ENCODE results near the gene PPM1G.
"Not testable (repeated sequence)": the region's sequence is repeated elsewhere in the genome, so short reads cannot be mapped to it uniquely, and the experiment has no call there.

The PPM1G gene

DNA sequence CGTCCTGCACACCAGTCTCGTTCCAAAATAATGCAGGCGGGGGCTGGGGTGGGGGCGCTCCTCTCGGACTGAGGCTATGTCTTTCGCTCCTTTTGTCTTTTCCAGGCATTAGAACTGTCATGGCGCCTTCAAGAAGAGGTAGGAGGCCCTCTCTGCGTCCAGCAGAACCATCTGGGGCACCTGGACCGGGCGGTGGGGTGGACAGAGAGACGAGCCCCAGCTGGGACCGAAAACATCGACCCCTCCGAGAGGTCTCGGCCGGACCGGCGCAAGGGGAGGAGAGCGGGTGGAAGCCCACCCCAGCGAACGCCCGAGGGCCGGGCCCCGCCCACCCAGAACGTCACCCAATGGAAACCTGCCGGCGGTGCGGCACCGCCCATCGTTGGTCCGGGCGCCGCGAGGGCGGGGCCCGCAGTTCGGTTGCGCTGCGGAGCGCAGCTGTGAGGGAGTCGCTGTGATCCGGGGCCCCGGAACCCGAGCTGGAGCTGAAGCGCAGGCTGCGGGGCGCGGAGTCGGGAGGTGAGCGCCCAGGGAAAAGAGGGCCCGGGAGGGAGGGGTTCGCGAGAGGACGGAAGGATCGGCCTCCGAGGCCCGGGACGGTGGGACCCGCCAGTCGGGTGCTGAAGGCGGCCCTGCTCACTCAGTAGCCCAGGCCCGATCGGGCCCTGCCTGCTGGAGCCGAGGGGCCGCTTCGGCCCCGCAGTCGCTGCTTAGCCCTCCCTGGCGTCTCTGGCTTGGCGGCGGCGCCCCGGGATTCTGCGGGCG, 19.0 kb upstream of the PPM1G start, which contains the start of gene NRBP1:
TSS of gene NRBP1 (plus strand) at position 419 of the 765 bp plus-strand sequence. CDS start 4,643 bp downstream, outside the sequence.
- H3K4me1 Mint-ChIP-seq, result peaks cover 19% of the 10 kb centered on the region
- H3K4me3 Mint-ChIP-seq, result peak within 1 kb of the TSS; percentile 100
- no peaks in the 10 kb centered on the region for H3K27me3 Mint-ChIP-seq
- no peaks in the 10 kb centered on the region for H3K9me3 Mint-ChIP-seq
- ATAC-seq (ENCODE audit: low read depth), result peak; percentile 90
- peak within 1 kb of the TSS; percentile 93 for H3K27ac Mint-ChIP-seq
- DNase-seq (ENCODE audit: low spot score in 2 of 2), result peak; percentile 87 to 90
- H3K36me3 Mint-ChIP-seq, result peaks cover 4% of the 10 kb centered on the region

- Mint-ChIP-seq H3K4me3 (peak overlapping the region; percentile 100), H3K9me3 (no peaks in the 10 kb centered on the region), H3K27ac (peak overlapping the region; percentile 93), H3K27me3 (no peaks in the 10 kb centered on the region), H3K36me3 (no peaks in the 10 kb centered on the region), H3K4me1 (peaks cover 15% of the 10 kb centered on the region)
- DNase-seq (ENCODE audit: low spot score in 2 of 2) (no peak), ATAC-seq (ENCODE audit: low read depth) (no peak)
Observed at GRCh38 chr2:27427863-27428212, 18.4 kb upstream of the PPM1G start.

GRCh38 chr2:27425039-27425438, 15.6 kb upstream of the PPM1G start:
- not testable (repeated sequence) for H3K27ac Mint-ChIP-seq; DNase-seq (ENCODE audit: low spot score in 2 of 2); H3K4me3 Mint-ChIP-seq; ATAC-seq (ENCODE audit: low read depth); H3K36me3 Mint-ChIP-seq; H3K9me3 Mint-ChIP-seq; H3K27me3 Mint-ChIP-seq
- peaks cover 13% of the 10 kb centered on the region for H3K4me1 Mint-ChIP-seq

GRCh38 chr2:27422958-27423357, 13.6 kb upstream of the PPM1G start:
- Mint-ChIP-seq H3K9me3 (no peaks in the 10 kb centered on the region), H3K4me1 (peaks cover 4% of the 10 kb centered on the region), H3K4me3 (no peak overlapping the region), H3K27ac (no peak overlapping the region), H3K27me3 (no peaks in the 10 kb centered on the region), H3K36me3 (no peaks in the 10 kb centered on the region)
- DNase-seq (ENCODE audit: low spot score in 2 of 2) (no peak), ATAC-seq (ENCODE audit: low read depth) (no peak)

- ATAC-seq (ENCODE audit: low read depth) (no peak), DNase-seq (ENCODE audit: low spot score in 2 of 2) (no peak)
- Mint-ChIP-seq H3K9me3 (no peaks in the 10 kb centered on the region), H3K27ac (no peak overlapping the region), H3K27me3 (no peaks in the 10 kb centered on the region), H3K4me1 (no peaks in the 10 kb centered on the region), H3K4me3 (no peak overlapping the region), H3K36me3 (no peaks in the 10 kb centered on the region)
Observed at GRCh38 chr2:27421660-27422250, 12.4 kb upstream of the PPM1G start.

DNA sequence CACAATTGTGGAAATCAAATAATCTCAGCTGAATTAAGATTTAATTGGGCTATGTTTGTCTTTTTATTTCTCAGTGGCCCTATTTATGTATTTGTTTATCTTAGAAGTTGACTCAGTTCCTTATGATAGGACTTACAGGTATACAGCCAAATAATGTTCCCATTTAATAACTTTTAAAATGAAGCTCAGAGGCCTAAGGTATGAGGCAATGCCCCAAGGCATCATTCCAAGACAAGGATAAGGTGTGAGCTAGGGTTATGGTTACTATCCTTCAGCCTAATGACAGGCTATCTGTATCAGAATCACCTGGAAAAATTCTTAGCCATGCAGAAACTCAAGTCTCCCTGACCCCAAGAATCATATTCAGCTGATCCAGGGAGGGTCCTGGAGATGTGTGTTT, 11.6 kb upstream of the PPM1G start:
- Mint-ChIP-seq H3K4me1 (no peaks in the 10 kb centered on the region), H3K4me3 (no peak overlapping the region), H3K36me3 (no peaks in the 10 kb centered on the region), H3K27me3 (no peaks in the 10 kb centered on the region), H3K27ac (no peak overlapping the region), H3K9me3 (no peaks in the 10 kb centered on the region)
- ATAC-seq (ENCODE audit: low read depth), result no peak
- DNase-seq (ENCODE audit: low spot score in 2 of 2), result no peak

DNA sequence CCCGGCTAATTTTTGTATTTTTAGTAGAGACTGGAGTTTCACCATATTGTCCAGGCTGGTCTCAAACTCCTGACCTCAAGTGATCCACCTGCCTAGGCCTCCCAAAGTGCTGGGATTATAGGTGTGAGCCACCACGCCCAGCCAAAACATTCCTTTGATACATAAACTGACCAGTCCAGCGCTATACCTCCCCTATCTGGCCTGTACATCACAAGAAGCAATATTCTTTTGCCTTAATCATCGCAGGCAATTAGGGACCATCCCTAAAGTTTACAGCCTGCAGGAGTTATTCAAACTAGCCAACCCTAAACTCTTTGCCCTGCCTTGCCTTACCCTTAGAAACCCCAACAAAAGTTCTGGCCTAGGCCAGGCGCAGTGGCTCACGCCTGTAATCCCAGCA, 6.8 kb upstream of the PPM1G start:
- Mint-ChIP-seq H3K36me3 (no peaks in the 10 kb centered on the region), H3K27me3 (peaks cover 2% of the 10 kb centered on the region), H3K4me1 (no peaks in the 10 kb centered on the region)

GRCh38 chr2:27412419-27413152, 3.2 kb upstream of the PPM1G start:
- Mint-ChIP-seq H3K36me3 (peaks cover 2% of the 10 kb centered on the region), H3K4me3 (no peak overlapping the region), H3K27me3 (peaks cover 2% of the 10 kb centered on the region), H3K9me3 (peaks cover 4% of the 10 kb centered on the region), H3K4me1 (peaks cover 11% of the 10 kb centered on the region), H3K27ac (no peak overlapping the region)
- ATAC-seq (ENCODE audit: low read depth), result no peak
- no peak for DNase-seq (ENCODE audit: low spot score in 2 of 2)

More for the DNA sequence above, 6.8 kb upstream of the PPM1G start:
- DNase-seq (ENCODE audit: low spot score in 2 of 2) (no peak), ATAC-seq (ENCODE audit: low read depth) (no peak)
- Mint-ChIP-seq H3K4me3 (no peak overlapping the region), H3K27ac (no peak overlapping the region), H3K9me3 (no peaks in the 10 kb centered on the region)

- peak overlapping the region; percentile 89 for H3K4me3 Mint-ChIP-seq
- peak overlapping the region; percentile 89 for H3K27ac Mint-ChIP-seq
- no peak for ATAC-seq (ENCODE audit: low read depth)
- no peak for DNase-seq (ENCODE audit: low spot score in 2 of 2)
- peaks cover 19% of the 10 kb centered on the region for H3K4me1 Mint-ChIP-seq
- peaks cover 4% of the 10 kb centered on the region for H3K9me3 Mint-ChIP-seq
- H3K36me3 Mint-ChIP-seq, result peaks cover 6% of the 10 kb centered on the region
- H3K27me3 Mint-ChIP-seq, result peaks cover 2% of the 10 kb centered on the region
Observed at GRCh38 chr2:27408601-27409320, 630 bp downstream of the PPM1G start.

- peaks cover 4% of the 10 kb centered on the region for H3K9me3 Mint-ChIP-seq
- H3K27ac Mint-ChIP-seq, result peak overlapping the region; percentile 46
- peaks cover 6% of the 10 kb centered on the region for H3K36me3 Mint-ChIP-seq
- H3K4me3 Mint-ChIP-seq, result peak overlapping the region; percentile 89
- peaks cover 1% of the 10 kb centered on the region for H3K27me3 Mint-ChIP-seq
- DNase-seq (ENCODE audit: low spot score in 2 of 2) (no peak), ATAC-seq (ENCODE audit: low read depth) (no peak)
- H3K4me1 Mint-ChIP-seq, result peaks cover 19% of the 10 kb centered on the region
Observed at GRCh38 chr2:27407798-27408491, 1.4 kb downstream of the PPM1G start.

- ATAC-seq (ENCODE audit: low read depth), result no peak
- Mint-ChIP-seq H3K4me1 (peaks cover 16% of the 10 kb centered on the region), H3K27ac (peak overlapping the region; percentile 48), H3K36me3 (peaks cover 8% of the 10 kb centered on the region), H3K9me3 (no peaks in the 10 kb centered on the region), H3K4me3 (no peak overlapping the region), H3K27me3 (no peaks in the 10 kb centered on the region)
- no peak for DNase-seq (ENCODE audit: low spot score in 2 of 2)
Observed at GRCh38 chr2:27400348-27401135, 8.8 kb downstream of the PPM1G start.

- Mint-ChIP-seq H3K9me3 (no peaks in the 10 kb centered on the region), H3K36me3 (peaks cover 8% of the 10 kb centered on the region), H3K27me3 (no peaks in the 10 kb centered on the region), H3K4me1 (peaks cover 16% of the 10 kb centered on the region), H3K27ac (peak overlapping the region; percentile 22), H3K4me3 (no peak overlapping the region)
- no peak for ATAC-seq (ENCODE audit: low read depth)
- DNase-seq (ENCODE audit: low spot score in 2 of 2), result no peak
Observed at GRCh38 chr2:27398962-27399361, 10.4 kb downstream of the PPM1G start.

DNA sequence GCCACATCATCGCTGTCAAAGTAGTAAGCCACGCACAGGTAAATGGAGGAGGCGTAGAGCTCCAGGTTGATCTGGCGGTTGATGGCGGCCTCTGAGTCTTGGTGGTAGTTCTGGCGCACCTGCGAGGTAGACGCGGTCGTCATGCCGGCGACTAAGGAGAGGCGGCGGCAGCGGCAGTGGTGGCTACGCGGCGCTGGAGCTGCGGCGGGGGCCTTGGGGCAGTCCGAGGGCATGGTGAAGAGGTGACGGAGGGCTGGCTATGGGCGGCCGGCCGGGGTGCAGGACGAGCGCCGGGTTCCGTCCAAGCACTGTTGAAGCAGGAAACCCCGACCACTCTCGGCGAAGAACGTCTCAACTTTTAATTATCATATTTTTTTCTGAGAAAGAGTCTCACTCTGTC, 16.2 kb downstream of the PPM1G start:
- Mint-ChIP-seq H3K27me3 (no peaks in the 10 kb centered on the region), H3K36me3 (peaks cover 12% of the 10 kb centered on the region), H3K9me3 (no peaks in the 10 kb centered on the region), H3K4me3 (no peak overlapping the region), H3K4me1 (peaks cover 10% of the 10 kb centered on the region), H3K27ac (no peak overlapping the region)
- no peak for ATAC-seq (ENCODE audit: low read depth)
- no peak for DNase-seq (ENCODE audit: low spot score in 2 of 2)
